ENCODE data around the gene LRP1B.

LRP1B gene

DNA sequence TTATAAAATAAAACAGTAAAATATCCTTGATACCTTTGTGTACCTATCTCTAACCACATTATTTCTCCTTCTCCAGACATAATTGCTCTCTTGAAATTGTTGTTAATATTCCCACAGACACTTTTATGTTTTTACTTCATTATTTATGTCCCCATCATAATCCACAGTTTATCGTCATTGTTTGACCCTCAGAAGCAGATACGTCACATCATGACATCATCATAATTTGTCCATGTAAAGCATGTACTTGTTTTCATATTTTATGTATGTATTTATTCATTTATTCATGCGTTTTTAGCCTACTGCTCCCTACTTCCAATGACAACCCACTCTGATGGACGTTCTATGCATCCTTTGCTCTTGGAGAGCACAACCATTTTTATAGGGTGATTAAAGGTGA is 1943.7 kb downstream of the LRP1B start:
- TF ChIP-seq, protein P1, sequence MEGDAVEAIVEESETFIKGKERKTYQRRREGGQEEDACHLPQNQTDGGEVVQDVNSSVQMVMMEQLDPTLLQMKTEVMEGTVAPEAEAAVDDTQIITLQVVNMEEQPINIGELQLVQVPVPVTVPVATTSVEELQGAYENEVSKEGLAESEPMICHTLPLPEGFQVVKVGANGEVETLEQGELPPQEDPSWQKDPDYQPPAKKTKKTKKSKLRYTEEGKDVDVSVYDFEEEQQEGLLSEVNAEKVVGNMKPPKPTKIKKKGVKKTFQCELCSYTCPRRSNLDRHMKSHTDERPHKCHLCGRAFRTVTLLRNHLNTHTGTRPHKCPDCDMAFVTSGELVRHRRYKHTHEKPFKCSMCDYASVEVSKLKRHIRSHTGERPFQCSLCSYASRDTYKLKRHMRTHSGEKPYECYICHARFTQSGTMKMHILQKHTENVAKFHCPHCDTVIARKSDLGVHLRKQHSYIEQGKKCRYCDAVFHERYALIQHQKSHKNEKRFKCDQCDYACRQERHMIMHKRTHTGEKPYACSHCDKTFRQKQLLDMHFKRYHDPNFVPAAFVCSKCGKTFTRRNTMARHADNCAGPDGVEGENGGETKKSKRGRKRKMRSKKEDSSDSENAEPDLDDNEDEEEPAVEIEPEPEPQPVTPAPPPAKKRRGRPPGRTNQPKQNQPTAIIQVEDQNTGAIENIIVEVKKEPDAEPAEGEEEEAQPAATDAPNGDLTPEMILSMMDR (IDR thresholded peaks at IDR 0.05; ENCODE audit: extremely low read depth, missing control alignments), result no peak
- no peak for DNase-seq (ENCODE audit: low spot score)

DNA sequence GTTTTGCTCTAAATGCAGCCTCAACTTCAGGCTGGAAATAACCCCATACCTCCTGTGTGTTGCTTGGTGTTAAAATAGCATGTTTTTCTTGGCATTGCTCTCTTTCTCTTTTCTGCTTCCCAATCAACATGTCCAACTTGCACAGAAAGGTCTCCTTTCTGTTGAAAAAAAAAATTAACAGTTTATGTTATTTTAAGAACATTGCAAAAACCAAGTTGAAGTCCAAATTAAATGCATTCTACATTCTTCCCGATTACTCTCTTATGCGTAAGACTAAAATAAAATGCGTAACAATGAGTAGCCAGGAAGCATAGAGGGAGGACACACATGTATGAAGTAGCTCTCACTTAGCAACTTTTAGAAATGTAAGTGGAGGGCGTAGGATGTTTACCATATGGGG is 1944.5 kb downstream of the LRP1B start:
- TF ChIP-seq, protein P1 (IDR thresholded peaks at IDR 0.05; ENCODE audit: extremely low read depth, missing control alignments), result no peak
- DNase-seq (ENCODE audit: low spot score), result no peak

DNA sequence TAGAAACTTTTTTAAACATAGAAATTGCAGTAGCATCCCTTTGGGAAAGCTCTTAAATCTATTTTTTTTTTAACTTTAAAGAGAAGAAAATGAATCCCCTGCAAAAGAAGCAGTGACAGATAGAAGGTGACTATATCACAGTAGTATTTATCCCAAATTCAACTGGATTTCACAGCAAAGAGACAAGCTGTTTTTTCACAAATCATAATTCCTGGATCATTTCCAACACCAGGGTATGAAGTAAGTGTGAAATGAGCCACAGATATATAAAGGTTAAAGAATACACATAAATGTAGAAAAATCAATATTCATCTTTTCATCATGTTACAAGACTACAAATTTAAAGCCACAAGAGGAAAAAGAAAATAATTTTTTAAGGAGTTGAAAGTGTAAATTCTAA is 1945.7 kb downstream of the LRP1B start:
- TF ChIP-seq, protein P1 (IDR thresholded peaks at IDR 0.05; ENCODE audit: extremely low read depth, missing control alignments), result no peak
- no peak for DNase-seq (ENCODE audit: low spot score)

DNA sequence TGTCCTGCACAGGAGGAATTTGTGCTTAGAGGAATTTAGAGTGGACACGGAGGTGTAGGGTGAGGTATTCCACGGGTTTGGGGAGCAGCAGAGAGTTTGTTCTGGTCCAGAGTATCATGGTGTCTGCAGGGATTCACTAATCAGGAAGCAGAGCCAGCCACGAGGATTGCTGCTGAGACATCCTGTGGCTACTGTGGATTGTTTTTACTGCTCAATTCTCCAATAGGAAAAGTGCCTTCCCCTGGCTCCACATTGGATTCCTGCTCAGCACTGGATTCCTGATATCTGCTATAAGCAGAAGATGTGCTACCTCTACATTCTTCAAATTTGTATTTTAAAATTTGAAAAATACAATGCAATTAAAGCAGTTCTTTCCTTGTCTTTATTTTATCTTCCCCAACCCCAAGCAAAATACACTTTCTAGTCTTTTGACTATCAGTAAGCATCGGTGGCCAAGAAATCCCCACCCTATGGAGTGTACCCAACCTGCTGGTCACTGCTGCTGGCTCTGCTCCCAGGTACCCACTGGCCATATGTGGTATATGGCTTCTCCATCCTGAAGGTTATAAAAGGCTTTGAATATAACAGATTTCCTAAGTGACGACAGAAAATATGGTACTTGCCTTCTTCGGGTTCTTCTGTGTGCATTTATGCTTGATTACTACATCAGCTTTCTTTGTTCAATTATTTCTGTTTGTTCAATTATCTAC is 1947.6 kb downstream of the LRP1B start:
- no peak for DNase-seq (ENCODE audit: low spot score)
- TF ChIP-seq, protein P1 (IDR thresholded peaks at IDR 0.05; ENCODE audit: extremely low read depth, missing control alignments), result no peak

Data from GM20000 (cell line).